Mesodermal cell (in vitro differentiated cells): ENCODE measurements around the gene TGM6.
"Not testable (repeated sequence)": the region's sequence is repeated elsewhere in the genome, so short reads cannot be mapped to it uniquely, and the experiment has no call there.

Experiments used
- H3K27ac ChIP-seq: 2 replicates; pipeline ENCODE4 v1.7.0; 2013; ENCODE audit warnings: mild to moderate bottlenecking, low read depth, low read length, moderate library complexity; ENCODE audit not compliant: severe bottlenecking
- H3K36me3 ChIP-seq: 2 replicates; pipeline ENCODE4 v1.7.1; 2013; ENCODE audit warnings: mild to moderate bottlenecking, low read length, moderate library complexity; ENCODE audit not compliant: control insufficient read depth, insufficient read depth
- H3K4me1 ChIP-seq: one replicate; pipeline ENCODE4 v1.7.1; 2013; ENCODE audit warnings: mild to moderate bottlenecking, low read length; ENCODE audit not compliant: insufficient read depth, control insufficient read depth, poor library complexity, severe bottlenecking
- H3K4me3 ChIP-seq: 2 replicates; pipeline ENCODE4 v1.7.0; 2013; ENCODE audit warnings: low read length, control low read depth, mild to moderate bottlenecking; ENCODE audit not compliant: insufficient read depth, poor library complexity, severe bottlenecking; ENCODE audit errors: extremely low read depth
- H3K9me3 ChIP-seq: 2 replicates; pipeline ENCODE4 v1.7.1; 2013; ENCODE audit warnings: mild to moderate bottlenecking, low read length, moderate library complexity; ENCODE audit not compliant: control insufficient read depth
- WGBS, 2 experiments: methylation state at CpG; one replicate each; pipeline ENCODE4 v1.1.5; 2013; ENCODE audit warnings: missing lambda C conversion rate in 2 of 2; ENCODE audit not compliant: insufficient coverage in 2 of 2; 5-methylcytosine and 5-hydroxymethylcytosine counted together

Gene TGM6

DNA sequence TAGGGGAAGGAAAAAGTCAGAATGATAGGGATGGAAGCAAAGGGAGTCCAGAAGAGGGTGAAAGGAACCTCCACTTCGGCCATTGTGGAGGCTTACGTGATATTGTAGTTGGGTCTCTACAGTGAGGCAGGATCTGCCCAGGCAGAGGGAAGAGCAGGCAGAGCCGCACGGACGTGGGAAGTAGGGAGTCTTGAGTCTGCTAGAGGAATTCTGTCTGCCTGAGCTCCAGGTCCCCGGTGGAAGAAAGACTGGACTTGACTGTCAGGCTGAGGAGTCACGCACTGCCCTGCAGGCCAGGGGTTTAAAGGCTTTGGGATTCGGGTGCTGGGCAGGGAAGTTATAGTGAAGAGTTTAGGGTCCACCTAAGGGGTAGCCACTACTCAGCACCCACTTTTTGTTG lies 16.4 kb downstream of the TGM6 start:
- WGBS, 2 experiments = 95 to 99% methylated on average over 7 to 8 of the region's 8 CpGs

DNA sequence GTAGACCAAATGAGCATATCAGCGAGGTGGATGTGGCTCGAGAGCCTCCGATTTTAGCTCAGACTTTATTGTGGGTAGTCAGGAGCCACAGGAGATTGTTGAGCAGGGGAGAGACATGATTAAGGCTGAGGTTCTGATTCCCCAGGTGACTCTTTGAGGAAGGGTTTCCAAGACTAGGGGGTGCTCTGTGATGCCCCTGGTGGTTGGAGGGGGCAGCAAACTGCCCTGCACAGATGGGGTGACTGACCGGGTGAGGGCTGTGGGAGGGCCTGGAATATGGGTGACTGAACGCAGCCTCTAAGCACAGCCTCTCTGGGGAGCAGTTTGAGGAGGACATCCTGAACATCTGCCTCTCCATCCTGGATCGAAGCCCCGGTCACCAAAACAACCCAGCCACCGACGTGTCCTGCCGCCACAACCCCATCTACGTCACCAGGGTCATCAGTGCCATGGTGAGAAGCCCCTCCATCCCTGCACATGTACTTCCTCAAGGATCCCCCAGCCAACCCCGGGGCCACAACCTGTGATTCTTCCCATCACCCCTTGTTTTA lies 17.0 kb downstream of the TGM6 start:
- Histone ChIP-seq H3K9me3 (peaks cover 3% of the 10 kb centered on the region), H3K4me3 (no peak overlapping the region), H3K36me3 (no peaks in the 10 kb centered on the region), H3K4me1 (peaks cover 4% of the 10 kb centered on the region), H3K27ac (no peak overlapping the region)
- 89 to 96% methylated on average over 11 to 12 of the region's 12 CpGs for WGBS, 2 experiments

More for the DNA sequence above, 16.4 kb downstream of the TGM6 start:
- Histone ChIP-seq H3K36me3 (no peaks in the 10 kb centered on the region), H3K4me1 (no peaks in the 10 kb centered on the region), H3K4me3 (no peak overlapping the region), H3K9me3 (peaks cover 3% of the 10 kb centered on the region), H3K27ac (no peak overlapping the region)

DNA sequence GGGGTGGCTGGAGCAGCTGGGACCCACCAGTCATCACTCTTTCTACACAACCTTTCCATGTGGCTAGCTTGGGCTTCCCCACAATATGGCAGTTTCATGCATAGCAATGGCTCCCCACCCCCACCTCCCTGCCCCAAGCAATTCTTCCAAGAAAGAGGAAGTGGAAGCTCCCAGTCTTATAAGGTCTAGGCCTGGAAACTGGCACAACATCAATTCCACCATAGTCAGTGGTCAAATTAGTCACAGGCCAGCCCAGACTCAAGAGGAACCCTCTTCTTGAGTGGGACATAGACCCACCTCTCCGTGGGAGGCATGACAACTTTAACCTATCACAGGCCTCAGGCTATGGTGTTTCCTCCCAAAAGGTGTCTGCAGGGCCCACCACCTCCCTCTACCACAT lies 17.7 kb downstream of the TGM6 start:
- Histone ChIP-seq H3K36me3 (no peaks in the 10 kb centered on the region), H3K4me1 (peaks cover 4% of the 10 kb centered on the region), H3K4me3 (no peak overlapping the region), H3K27ac (no peak overlapping the region), H3K9me3 (peaks cover 3% of the 10 kb centered on the region)
- WGBS, 2 experiments = 100% methylated on average over 1 of the region's 1 CpG; no CpG with 5 or more reads in 1 of the 2 experiments

DNA sequence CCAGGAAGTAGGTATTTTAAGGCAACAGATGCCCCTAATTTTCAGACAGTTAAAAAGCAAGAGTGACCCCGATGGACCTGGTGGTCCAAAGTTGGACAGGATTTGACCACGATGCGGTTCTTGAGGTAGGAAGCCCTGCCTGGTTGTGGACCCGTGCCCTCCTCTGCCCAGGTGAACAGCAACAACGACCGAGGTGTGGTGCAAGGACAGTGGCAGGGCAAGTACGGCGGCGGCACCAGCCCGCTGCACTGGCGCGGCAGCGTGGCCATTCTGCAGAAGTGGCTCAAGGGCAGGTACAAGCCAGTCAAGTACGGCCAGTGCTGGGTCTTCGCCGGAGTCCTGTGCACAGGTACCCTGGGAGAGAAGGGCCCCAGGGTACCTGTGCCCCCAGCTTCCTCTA lies 18.7 kb downstream of the TGM6 start:
- Histone ChIP-seq H3K9me3 (peaks cover 3% of the 10 kb centered on the region), H3K27ac (no peak overlapping the region), H3K4me1 (peaks cover 4% of the 10 kb centered on the region), H3K36me3 (no peaks in the 10 kb centered on the region), H3K4me3 (no peak overlapping the region)
- 94 to 97% methylated on average over 15 of the region's 16 CpGs for WGBS, 2 experiments

DNA sequence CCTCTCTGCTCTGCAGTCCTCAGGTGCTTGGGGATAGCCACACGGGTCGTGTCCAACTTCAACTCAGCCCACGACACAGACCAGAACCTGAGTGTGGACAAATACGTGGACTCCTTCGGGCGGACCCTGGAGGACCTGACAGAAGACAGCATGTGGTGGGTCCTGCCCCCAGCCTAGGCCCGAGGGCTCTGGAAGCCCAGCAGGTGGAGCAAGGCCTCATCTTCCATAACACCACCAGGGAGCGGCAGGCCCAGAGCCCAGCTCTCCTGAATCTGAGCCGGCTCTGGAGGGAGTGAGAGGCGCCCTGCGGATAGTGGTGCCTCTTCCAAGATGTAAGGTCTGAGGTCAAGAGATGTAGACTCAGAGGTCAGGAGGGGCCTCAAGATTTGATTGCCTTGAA lies 19.6 kb downstream of the TGM6 start:
- WGBS, 2 experiments = 95% methylated on average over 5 to 6 of the region's 11 CpGs
- no peaks in the 10 kb centered on the region for H3K36me3 ChIP-seq
- peaks cover 3% of the 10 kb centered on the region for H3K9me3 ChIP-seq
- H3K4me1 ChIP-seq = peaks cover 4% of the 10 kb centered on the region
- no peak overlapping the region for H3K4me3 ChIP-seq
- no peak overlapping the region for H3K27ac ChIP-seq

DNA sequence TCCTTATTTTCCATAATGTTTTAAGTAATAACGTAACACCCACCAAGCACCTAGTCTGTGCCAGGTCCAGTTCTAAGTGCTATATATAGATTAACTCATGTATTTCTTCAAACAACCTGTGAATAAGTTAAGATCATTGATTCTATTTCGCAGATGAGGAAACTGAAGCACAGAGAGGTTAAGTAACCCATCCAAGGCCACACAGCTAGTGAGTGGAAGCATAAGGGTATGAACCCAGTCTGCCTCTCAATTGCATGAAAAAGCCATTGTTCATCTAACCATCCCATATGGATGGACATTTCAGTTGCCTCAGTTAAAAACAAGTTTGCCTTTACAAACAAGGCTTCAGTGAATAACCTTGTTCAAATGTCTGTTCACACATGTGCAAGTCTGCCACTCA lies 20.8 kb downstream of the TGM6 start:
- Histone ChIP-seq H3K4me1 (peaks cover 4% of the 10 kb centered on the region), H3K36me3 (no peaks in the 10 kb centered on the region), H3K4me3 (no peak overlapping the region), H3K9me3 (peaks cover 3% of the 10 kb centered on the region), H3K27ac (no peak overlapping the region)
- WGBS, 2 experiments = 86% methylated on average over 2 of the region's 2 CpGs; no CpG with 5 or more reads in 1 of the 2 experiments

DNA sequence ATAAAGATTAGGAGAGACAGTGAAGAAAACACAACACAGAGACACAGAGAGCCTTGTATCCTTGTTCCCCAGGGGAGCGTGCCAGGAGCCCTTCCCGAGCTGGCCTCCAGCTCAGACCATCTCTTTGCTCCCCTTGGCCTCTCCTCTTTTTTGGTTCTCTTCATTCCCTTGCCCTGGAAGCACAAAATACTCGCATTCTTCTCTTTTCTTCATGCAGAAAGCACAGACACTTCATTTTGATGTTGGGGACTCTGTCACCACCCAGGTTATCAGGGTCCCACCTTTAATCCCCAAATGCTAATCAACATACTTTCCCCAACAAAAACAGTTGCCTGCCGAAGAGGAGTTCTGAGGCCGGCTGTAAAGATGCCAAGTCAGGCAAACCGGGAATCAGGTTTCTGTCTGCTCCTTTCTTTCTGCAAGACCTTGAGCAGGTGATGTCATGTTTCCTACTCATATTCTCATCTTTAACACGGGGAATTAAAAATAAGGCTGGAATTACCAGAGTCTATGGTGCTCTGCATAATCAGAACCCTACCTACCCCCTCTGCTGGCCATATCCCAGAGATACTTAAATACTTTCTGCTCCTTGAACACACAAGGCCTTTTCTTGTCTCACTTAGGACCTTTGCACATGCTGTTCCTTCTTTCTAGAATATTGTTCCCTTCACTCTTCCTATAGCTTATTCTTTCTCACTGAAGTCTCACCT lies 21.7 kb downstream of the TGM6 start:
- peaks cover 4% of the 10 kb centered on the region for H3K4me1 ChIP-seq
- H3K4me3 ChIP-seq = no peak overlapping the region
- WGBS, 2 experiments = 77 to 89% methylated on average over 7 of the region's 7 CpGs
- no peaks in the 10 kb centered on the region for H3K36me3 ChIP-seq
- no peak overlapping the region for H3K27ac ChIP-seq
- peaks cover 3% of the 10 kb centered on the region for H3K9me3 ChIP-seq

DNA sequence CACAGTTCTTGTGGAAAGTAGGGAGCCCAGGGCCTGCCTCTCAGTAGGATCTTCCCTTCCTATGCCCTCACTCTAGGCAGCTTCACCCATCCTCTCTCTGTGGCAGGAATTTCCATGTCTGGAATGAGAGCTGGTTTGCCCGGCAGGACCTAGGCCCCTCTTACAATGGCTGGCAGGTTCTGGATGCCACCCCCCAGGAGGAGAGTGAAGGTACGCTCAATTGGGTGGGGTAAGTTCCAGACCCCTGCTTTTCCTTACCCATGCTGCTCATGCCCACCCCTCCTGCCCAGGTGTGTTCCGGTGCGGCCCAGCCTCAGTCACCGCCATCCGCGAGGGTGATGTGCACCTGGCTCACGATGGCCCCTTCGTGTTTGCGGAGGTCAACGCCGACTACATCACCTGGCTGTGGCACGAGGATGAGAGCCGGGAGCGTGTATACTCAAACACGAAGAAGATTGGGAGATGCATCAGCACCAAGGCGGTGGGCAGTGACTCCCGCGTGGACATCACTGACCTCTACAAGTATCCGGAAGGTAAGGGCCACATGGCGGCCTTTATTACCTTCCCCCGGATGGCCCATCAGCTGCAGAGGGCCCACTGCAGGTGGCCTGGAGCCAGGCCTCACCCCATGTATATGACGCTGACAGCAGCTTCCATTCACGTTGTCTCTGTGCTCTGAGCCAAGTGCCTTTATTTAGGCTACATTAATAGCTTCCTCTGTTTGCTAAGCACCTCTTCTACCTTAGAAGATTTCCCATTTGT lies 22.8 kb downstream of the TGM6 start:
- peaks cover 12% of the 10 kb centered on the region for H3K4me1 ChIP-seq
- H3K4me3 ChIP-seq = no peak overlapping the region
- H3K27ac ChIP-seq = no peak overlapping the region
- WGBS, 2 experiments = 90 to 94% methylated on average over 22 of the region's 24 CpGs
- H3K9me3 ChIP-seq = no peaks in the 10 kb centered on the region
- H3K36me3 ChIP-seq = no peaks in the 10 kb centered on the region

DNA sequence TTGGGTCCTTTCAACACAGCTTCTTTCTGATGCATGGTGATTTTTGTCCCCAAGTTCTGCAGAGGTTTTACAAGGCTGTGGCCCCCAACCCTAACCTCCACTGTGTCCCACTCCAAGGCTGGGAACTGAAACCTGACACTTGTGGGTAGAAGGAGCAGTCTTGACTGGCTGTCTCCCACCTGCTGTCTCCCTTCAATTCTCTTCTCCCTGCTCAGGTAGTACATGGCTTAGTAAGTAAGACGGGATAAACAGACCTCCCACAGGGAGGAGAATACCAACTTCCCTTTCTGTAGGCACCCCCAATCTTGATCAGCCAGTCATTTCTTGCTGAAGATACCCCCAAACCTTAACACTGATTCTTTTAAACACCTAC lies 25.0 kb downstream of the TGM6 start:
- WGBS, 2 experiments = 80% methylated on average over 1 of the region's 1 CpG; no CpG with 5 or more reads in 1 of the 2 experiments
- Histone ChIP-seq H3K4me1 (peaks cover 12% of the 10 kb centered on the region), H3K4me3 (no peak overlapping the region), H3K36me3 (no peaks in the 10 kb centered on the region), H3K9me3 (no peaks in the 10 kb centered on the region), H3K27ac (no peak overlapping the region)

DNA sequence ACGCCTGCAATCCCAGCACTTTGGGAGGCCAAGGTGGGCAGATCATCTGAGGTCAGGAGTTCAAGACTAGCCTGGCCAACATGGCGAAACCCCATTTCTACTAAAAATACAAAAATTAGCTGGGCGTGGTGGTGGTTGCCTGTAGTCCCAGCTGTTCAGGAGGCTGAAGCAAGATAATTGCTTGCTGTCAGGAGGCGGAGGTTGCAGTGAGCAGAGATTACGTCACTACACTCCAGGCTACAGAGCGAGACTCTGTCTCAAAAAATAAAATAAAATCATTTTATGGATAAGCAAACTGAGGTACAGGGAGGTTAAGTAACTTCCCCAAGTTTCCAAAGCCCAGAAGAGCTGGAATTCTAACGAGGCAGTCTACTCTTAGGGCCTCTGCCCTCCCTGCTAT lies 26.7 kb downstream of the TGM6 start:
- not testable (repeated sequence) for H3K9me3 ChIP-seq
- peaks cover 11% of the 10 kb centered on the region for H3K4me1 ChIP-seq
- 86 to 94% methylated on average over 2 to 3 of the region's 7 CpGs for WGBS, 2 experiments

DNA sequence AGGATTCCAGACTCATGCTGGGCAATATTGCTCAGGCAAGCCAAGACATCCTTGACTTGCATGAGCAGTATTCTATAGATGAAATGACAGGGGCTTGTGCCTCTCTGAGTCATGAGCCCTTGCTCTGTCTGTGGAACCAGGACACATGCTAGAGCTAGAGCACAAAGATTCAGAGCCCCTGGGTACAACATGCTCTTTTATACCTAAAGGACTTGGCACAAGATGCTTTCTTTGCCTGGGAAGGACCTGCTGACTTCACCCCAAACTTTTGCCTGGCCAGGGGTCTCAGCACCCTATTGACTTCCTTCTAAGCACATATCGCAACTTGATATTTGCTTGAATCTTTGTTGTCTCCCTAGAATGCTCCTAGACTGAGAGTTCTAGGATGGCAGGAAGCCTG lies 27.4 kb downstream of the TGM6 start:
- H3K4me1 ChIP-seq = peaks cover 8% of the 10 kb centered on the region
- no peaks in the 10 kb centered on the region for H3K36me3 ChIP-seq
- H3K4me3 ChIP-seq = no peak overlapping the region
- 100% methylated on average over 1 of the region's 1 CpG; no CpG with 5 or more reads in 1 of the 2 experiments for WGBS, 2 experiments
- H3K9me3 ChIP-seq = no peaks in the 10 kb centered on the region
- no peak overlapping the region for H3K27ac ChIP-seq

More for the DNA sequence above, 26.7 kb downstream of the TGM6 start:
- not testable (repeated sequence) for H3K36me3 ChIP-seq, H3K4me3 ChIP-seq, H3K27ac ChIP-seq
